SK-N-SH (cell line): ENCODE results near the gene DUSP2. TPM values are rescaled to one million over a fixed set of nuclear protein-coding genes. Genes with fewer than 3 reads are reported as not detected.

Experiments
- CTCF ChIA-PET: fragments of 300-600, 350-600 bp; formaldehyde crosslinking; extraction: SDS; loops from one replicate; lab custom pipeline; 2021; lab: Yijun Ruan, JAX
- POLR2A ChIA-PET: fragments of 350-600 bp; sonication (Branson Sonifier 250); formaldehyde crosslinking; extraction: SDS; loops from one replicate; lab custom pipeline; 2020; ENCODE audit warnings: antibody characterized with exemption, inconsistent platforms; lab: Yijun Ruan, JAX
- DNase-seq: peaks from one replicate; pipeline ENCODE4 v3.0.0; 2012
- H2AFZ ChIP-seq: fragments of 200-600 bp; sonication (generic); 2 replicates; pipeline ENCODE4 v1.8.1; 2016; ENCODE audit warnings: antibody characterized with exemption, mild to moderate bottlenecking, low read depth
- H3F3A ChIP-seq: fragments of 200-600 bp; sonication (generic); replicated peaks from 2 replicates; pipeline ENCODE3; 2016; ENCODE audit warnings: antibody characterized with exemption, mild to moderate bottlenecking; ENCODE audit not compliant: insufficient read depth
- H3K27ac ChIP-seq, 2 experiments: fragments of 200-500 bp in 1 of 2; fragments of 200-600 bp in 1 of 2; sonication (Bioruptor generic) in 1 of 2; sonication (generic), shearing (Covaris generic) in 1 of 2; 2 replicates each; pipeline versions ENCODE4 v1.5.1 to v1.6.1; 2014 to 2016; ENCODE audit warnings: low read depth in 2 of 2, inconsistent platforms in 1 of 2, low read length in 1 of 2, mild to moderate bottlenecking in 1 of 2, mixed read lengths in 1 of 2
- H3K27me3 ChIP-seq: fragments of 200-600 bp; sonication (generic), shearing (Covaris generic); 2 replicates; pipeline ENCODE4 v1.6.1; 2016; ENCODE audit warnings: mixed run types; ENCODE audit not compliant: insufficient read depth
- H3K36me3 ChIP-seq, 2 experiments: fragments of 200-500 bp in 1 of 2; fragments of 200-600 bp in 1 of 2; sonication (Bioruptor generic) in 1 of 2; sonication (generic) in 1 of 2; replicated peaks in 1 of 2; 2 replicates each; pipeline versions ENCODE3 to v1.5.1; 2014 to 2016; ENCODE audit warnings: low read length in 1 of 2, mild to moderate bottlenecking in 1 of 2; ENCODE audit not compliant: insufficient read depth in 2 of 2, control insufficient read depth in 1 of 2
- H3K4me1 ChIP-seq, 2 experiments: fragments of 200-500 bp in 1 of 2; fragments of 200-600 bp in 1 of 2; sonication (Bioruptor generic) in 1 of 2; sonication (generic), shearing (Covaris generic) in 1 of 2; 2 replicates each; pipeline versions ENCODE4 v1.5.1 to v1.6.1; 2014 to 2016; ENCODE audit warnings: low read depth in 1 of 2, low read length in 1 of 2, mixed run types in 1 of 2; ENCODE audit not compliant: insufficient read depth in 2 of 2, control insufficient read depth in 1 of 2
- H3K4me2 ChIP-seq: fragments of 200-600 bp; sonication (generic), shearing (Covaris generic); 2 replicates; pipeline ENCODE4 v1.6.1; 2017; ENCODE audit warnings: mixed run types
- H3K4me3 ChIP-seq, 2 experiments: fragments of 200-500 bp in 1 of 2; fragments of 200-600 bp in 1 of 2; sonication (Bioruptor generic) in 1 of 2; sonication (generic), shearing (Covaris generic) in 1 of 2; 2 replicates each; pipeline versions ENCODE4 v1.5.1 to v1.8.1; 2014 to 2016; ENCODE audit warnings: low read depth in 2 of 2, inconsistent platforms in 1 of 2, low read length in 1 of 2, mild to moderate bottlenecking in 1 of 2, mixed read lengths in 1 of 2, moderate library complexity in 1 of 2
- H3K79me2 ChIP-seq: fragments of 200-600 bp; sonication (generic); 2 replicates; pipeline ENCODE4 v1.8.1; 2017; ENCODE audit warnings: mild to moderate bottlenecking; ENCODE audit not compliant: insufficient read depth
- H3K9ac ChIP-seq: fragments of 200-600 bp; sonication (generic); 2 replicates; pipeline ENCODE4 v1.6.1; 2017; ENCODE audit warnings: mixed run types
- H3K9me2 ChIP-seq: fragments of 200-600 bp; sonication (generic); 2 replicates; pipeline ENCODE4 v1.6.1; 2017; ENCODE audit warnings: mixed run types
- H3K9me3 ChIP-seq: fragments of 200-600 bp; sonication (generic); 2 replicates; pipeline ENCODE4 v1.6.1; 2017; ENCODE audit warnings: mixed run types, mild to moderate bottlenecking, moderate library complexity
- H4K20me1 ChIP-seq: fragments of 200-600 bp; sonication (generic); 2 replicates; pipeline ENCODE4 v1.6.1; 2017; ENCODE audit warnings: mild to moderate bottlenecking, mixed run types; ENCODE audit not compliant: insufficient read depth
- CTCF ChIP-seq: fragments of 200-600 bp; sonication (generic); IDR thresholded peaks from 2 replicates; pipeline ENCODE4 v1.6.1; 2017; ENCODE audit warnings: antibody characterized with exemption, mild to moderate bottlenecking, moderate library complexity
- MAX ChIP-seq: IDR thresholded peaks from 2 replicates; pipeline ENCODE4 v1.4.0; 2012; ENCODE audit warnings: low read depth
- MXI1 ChIP-seq: IDR thresholded peaks from 2 replicates; pipeline ENCODE4 v1.6.1; 2012; ENCODE audit warnings: mild to moderate bottlenecking, low read depth, low read length, improper control_type of control experiment
- NRF1 ChIP-seq: IDR thresholded peaks from 2 replicates; pipeline ENCODE4 v1.6.1; 2012; ENCODE audit warnings: low read depth, mild to moderate bottlenecking, low read length
- RAD21 ChIP-seq: IDR thresholded peaks from 2 replicates; pipeline ENCODE4 v1.6.1; 2012; ENCODE audit warnings: mild to moderate bottlenecking, low read length
- RXRA ChIP-seq: IDR thresholded peaks from 2 replicates; pipeline ENCODE4 v1.4.0; 2012; ENCODE audit warnings: low read depth, mild to moderate bottlenecking, borderline replicate concordance
- SIN3A ChIP-seq: IDR thresholded peaks from 2 replicates; pipeline ENCODE4 v1.6.1; 2012; ENCODE audit warnings: low read depth, mild to moderate bottlenecking, low read length, moderate library complexity, borderline replicate concordance
- SMC3 ChIP-seq: IDR thresholded peaks from 2 replicates; pipeline ENCODE4 v1.6.1; 2012; ENCODE audit warnings: low read depth, low read length, improper control_type of control experiment
- TCF12 ChIP-seq: IDR thresholded peaks from 2 replicates; pipeline ENCODE4 v1.4.0; 2012
- TEAD4 ChIP-seq: IDR thresholded peaks from 2 replicates; pipeline ENCODE4 v1.4.0; 2012; ENCODE audit warnings: mild to moderate bottlenecking, borderline replicate concordance; ENCODE audit not compliant: insufficient read depth
- USF2 ChIP-seq: fragments of 150-350 bp; IDR thresholded peaks from 2 replicates; pipeline ENCODE4 v1.6.1; 2017; ENCODE audit warnings: antibody characterized with exemption, low read length, low read depth, borderline replicate concordance
- YY1 ChIP-seq: IDR thresholded peaks from 2 replicates; pipeline ENCODE4 v1.4.0; 2012; ENCODE audit warnings: low read depth, mild to moderate bottlenecking
- ZBTB33 ChIP-seq: IDR thresholded peaks from 2 replicates; pipeline ENCODE4 v1.4.0; 2012; ENCODE audit warnings: low read depth, borderline replicate concordance
- WGBS: methylation state at CpG from one replicate; pipeline ENCODE4 v1.1.6; 2017; ENCODE audit warnings: low lambda C conversion rate; 5-methylcytosine and 5-hydroxymethylcytosine counted together
- polyA plus RNA-seq, 3 experiments: library from polyadenylated mRNA; depleted of rRNA; stranded (reverse); fragments of >200 nt; gene quantifications; 2 replicates each; pipeline ENCODE4 v1.2.3, GENCODE V29; 2012

DUSP2 gene
- 0.79 and 1.2 TPM in 2 replicates for polyA plus RNA-seq (2012; rRNA removed)
- 0.14 and 0.38 TPM in 2 replicates for polyA plus RNA-seq (2012; cell fraction: cytosol; rRNA removed)
- 6.4 and 7.5 TPM in 2 replicates for polyA plus RNA-seq (2012; cell fraction: nucleus; rRNA removed)

- H3K4me3 ChIP-seq: no peak within 1 kb of the TSS; a peak in 1 of 4 replicates
- H3K9ac ChIP-seq: peak within 1 kb of the TSS; percentile 62; the same call in 1 of the 2 replicates
- peak within 1 kb of the TSS; percentile 37; the same call in 1 of the 2 replicates for H2AFZ ChIP-seq
- ChIA-PET POLR2A (no interaction called here), CTCF (interaction anchor here (3.8 to 4.4 kb wide), 2 partner anchors 27 to 29 kb away, joined by 27 to 28 read pairs; partner anchors contain the start of gene ADRA2B)
- peak within 1 kb of the TSS; percentile 88 to 95 for H3K27ac ChIP-seq
- peaks cover 12% of the 10 kb centered on the region; the same call in 1 of the 2 replicates for H3K79me2 ChIP-seq
- no peaks in the 10 kb centered on the region for H3K36me3 ChIP-seq
- H3K9me2 ChIP-seq: no peaks in the 10 kb centered on the region
- 97% methylated on average over 62 of the region's 94 CpGs for WGBS
- H3K4me1 ChIP-seq: peaks cover 33 to 58% of the 10 kb centered on the region in 2 experiments
- H3F3A ChIP-seq: peaks cover 29% of the 10 kb centered on the region
- DNase-seq: no peak
- TF ChIP-seq NRF1 (no peak), MXI1 (no peak), USF2 (no peak), ZBTB33 (no peak), SIN3A (no peak), SMC3 (no peak), TEAD4 (no peak), YY1 (no peak), RXRA (no peak), MAX (no peak), RAD21 (no peak), CTCF (no peak), TCF12 (no peak)
- H3K4me2 ChIP-seq: peak within 1 kb of the TSS; percentile 69; the same call in 1 of the 2 replicates
- no peaks in the 10 kb centered on the region for H3K27me3 ChIP-seq
- H3K9me3 ChIP-seq: no peaks in the 10 kb centered on the region
- H4K20me1 ChIP-seq: no peaks in the 10 kb centered on the region
Observed at GRCh38 chr2:96145036-96145847, at the start of gene DUSP2. TSS of gene DUSP2 (minus strand) at chr2:96145440. CDS start at chr2:96145354, 86 bp downstream.
